A549 (cell line): ENCODE data around the gene PTPRN2.

Experiments
- CTCF ChIP-seq: fragments of >200 bp; sonication (Bioruptor Twin); formaldehyde crosslinking; IDR thresholded peaks from 3 replicates; pipeline ENCODE4 v1.5.1; 2016
- EP300 ChIP-seq, 2 experiments: fragments of >200 bp; sonication (Bioruptor Twin); formaldehyde crosslinking; IDR thresholded peaks; 2 replicates in 1 of 2; 3 replicates in 1 of 2; pipeline ENCODE4 v1.6.1; 2016 to 2017
- MAFK ChIP-seq: fragments of 450-650 bp; IDR thresholded peaks from 2 replicates; pipeline ENCODE4 v1.6.1; 2014; ENCODE audit not compliant: partially characterized antibody
- MAX ChIP-seq: IDR thresholded peaks from 2 replicates; pipeline ENCODE4 v1.6.1; 2012

- TF ChIP-seq EP300 (IDR thresholded peaks at IDR 0.05) (no peak), CTCF (no peak), MAFK (no peak), MAX (no peak)
Observed at GRCh38 chr7:157557263-157557662, 1030.4 kb downstream of the PTPRN2 start.
